ENCODE measurements around the gene GARRE1.
"Not testable (repeated sequence)": the region's sequence is repeated elsewhere in the genome, so short reads cannot be mapped to it uniquely, and the experiment has no call there.

Gene GARRE1

GRCh38 chr19:34232566-34233481 is 21.5 kb upstream of the GARRE1 start:
- peak; percentile 90 for DNase-seq (ENCODE audit: low spot score)

DNA sequence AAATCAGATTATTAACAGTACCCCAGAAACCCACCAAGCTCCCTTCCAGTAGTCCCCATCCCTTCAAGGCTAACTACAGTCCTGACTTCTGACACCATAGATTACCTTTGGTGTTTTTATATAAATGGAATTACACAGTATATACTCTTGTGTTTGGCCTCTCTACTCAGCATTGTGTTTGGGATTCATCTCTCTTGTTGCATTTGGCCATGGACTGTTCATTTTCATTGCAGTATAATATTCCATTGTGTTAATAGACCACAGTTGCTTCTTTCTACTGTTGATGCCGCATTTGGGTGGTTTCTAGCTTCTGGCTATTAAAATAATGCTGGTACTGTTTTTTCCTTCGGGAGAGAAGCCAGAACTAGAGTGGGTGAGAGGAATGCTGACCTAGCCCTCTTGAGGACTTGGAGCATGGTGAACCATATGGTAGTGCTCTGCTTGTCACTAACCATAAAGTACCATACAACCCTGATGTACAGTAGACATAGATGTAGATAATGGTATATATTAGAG is 18.9 kb upstream of the GARRE1 start:
- no peak for DNase-seq (ENCODE audit: low spot score)

DNA sequence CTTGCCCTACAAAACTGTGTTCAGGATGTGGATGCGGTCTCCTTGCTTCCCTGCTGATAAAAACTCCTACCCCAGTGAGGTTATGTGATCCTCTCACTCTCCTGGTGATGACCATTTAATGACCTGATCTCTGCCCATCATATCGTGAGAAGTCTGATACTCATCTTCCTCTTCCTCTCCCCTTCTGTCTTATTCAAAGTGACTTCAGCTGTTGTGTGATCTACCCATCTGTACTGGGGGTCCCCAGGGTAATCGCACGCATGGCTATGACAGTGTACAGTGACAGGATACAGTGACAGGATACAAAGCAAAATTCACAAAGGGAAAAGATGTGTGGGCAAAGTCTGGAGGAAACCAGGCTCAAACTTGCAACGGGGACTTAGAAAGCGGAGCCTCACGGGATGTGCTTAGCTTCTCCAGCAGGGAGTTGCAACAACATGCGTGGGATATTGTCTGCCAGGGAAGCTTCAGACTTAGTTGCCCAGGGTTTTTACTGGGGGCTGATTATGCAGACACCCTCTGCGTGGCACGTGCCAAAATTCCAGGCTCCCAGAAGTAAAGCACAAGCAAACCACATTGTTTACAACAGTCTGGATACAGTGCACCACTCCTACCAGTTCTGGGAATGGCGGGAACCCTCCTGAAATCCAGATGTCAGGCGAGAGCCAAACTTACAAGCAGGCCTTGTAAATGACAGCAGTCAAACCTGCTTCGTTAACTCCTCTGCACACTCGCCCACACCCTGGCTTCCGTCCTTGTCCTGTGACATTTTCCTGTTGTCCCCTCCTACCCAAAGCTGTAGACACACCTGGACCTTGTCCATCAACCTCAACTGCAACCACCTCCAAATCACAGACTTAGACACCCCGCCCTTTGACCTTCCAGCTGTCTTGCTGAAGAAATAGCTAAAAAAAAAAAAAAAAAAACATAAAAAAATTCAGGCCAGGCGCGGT is 18.0 kb upstream of the GARRE1 start:
- peak; percentile 67 for DNase-seq (ENCODE audit: low spot score)

DNA sequence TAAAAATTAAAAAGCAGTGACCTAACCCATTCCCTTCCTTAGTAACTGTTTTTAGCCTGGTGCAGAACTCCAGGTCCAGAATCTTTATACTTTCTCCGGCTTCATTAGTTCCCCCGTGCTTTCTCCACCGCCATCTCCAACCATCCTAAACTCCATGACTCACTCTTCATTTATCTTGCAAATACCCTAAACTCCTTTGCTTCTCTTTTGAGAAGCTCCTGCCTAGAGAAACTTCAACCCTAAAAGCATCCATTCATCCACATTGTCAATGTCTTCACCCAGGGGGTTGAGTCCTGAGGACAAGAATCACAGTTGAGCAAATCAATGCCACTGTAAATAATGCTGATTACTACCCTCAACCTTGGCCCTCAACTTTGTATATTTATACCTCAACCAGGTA is 17.1 kb upstream of the GARRE1 start:
- DNase-seq (ENCODE audit: low spot score), result no peak

DNA sequence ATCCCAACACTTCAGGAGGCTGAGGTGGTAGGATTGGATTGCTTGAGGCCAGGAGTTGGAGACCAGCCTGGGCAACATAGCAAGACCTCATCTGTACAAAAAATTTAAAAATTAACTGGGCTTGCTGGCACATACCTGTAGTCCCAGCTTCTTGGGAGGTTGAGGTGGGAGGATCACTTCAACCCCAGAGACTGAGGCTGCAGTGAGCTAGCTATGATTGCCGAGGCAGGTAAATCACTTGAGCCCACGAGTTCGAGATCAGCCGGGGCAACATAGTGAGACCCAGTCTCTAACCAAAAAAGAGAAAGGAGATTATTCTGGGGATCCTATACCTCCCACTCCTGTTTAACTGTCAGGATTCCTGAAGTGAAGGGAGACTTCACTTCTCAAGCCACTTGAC is 16.4 kb upstream of the GARRE1 start:
- no peak for DNase-seq (ENCODE audit: low spot score)

- no peak for DNase-seq (ENCODE audit: low spot score)
These were observed 12.6 kb upstream of the GARRE1 start for GRCh38 chr19:34241513-34242337.

GRCh38 chr19:34243138-34243875 is 11.0 kb upstream of the GARRE1 start:
- peak; percentile 26 for DNase-seq (ENCODE audit: low spot score)

DNA sequence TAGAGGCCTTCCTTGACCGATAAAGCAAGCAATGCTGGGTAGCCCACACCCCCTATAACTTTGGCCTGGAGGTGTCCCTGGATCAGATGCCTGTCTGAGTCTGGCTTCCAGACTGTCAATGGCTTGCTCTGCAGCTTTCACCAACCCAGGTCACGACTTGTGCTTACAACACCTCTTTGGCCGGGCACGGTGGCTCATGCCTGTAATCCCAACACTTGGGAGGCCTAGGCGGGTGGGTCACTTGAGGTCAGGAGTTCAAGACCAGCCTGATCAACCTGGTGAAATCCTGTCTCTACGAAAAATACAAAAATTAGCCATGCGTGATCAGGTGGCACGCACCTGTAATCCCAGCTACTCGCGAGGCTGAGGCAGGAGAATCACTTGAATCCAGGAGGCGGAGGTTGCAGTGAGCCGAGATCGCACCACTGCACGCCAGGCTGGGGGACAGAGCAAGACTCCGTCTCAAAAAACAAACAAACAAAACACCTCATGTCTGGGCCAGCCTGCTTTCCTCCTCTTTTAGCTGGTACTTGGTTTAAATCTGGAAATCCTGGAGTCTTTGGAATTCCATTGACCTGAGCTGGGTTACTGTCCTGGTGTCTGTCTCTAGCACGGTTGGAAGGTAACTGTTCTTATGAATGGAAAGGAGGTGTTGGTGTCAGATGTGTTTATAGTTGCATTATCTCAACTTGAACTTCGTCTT is 10.3 kb upstream of the GARRE1 start:
- DNase-seq (ENCODE audit: low spot score), result no peak

DNA sequence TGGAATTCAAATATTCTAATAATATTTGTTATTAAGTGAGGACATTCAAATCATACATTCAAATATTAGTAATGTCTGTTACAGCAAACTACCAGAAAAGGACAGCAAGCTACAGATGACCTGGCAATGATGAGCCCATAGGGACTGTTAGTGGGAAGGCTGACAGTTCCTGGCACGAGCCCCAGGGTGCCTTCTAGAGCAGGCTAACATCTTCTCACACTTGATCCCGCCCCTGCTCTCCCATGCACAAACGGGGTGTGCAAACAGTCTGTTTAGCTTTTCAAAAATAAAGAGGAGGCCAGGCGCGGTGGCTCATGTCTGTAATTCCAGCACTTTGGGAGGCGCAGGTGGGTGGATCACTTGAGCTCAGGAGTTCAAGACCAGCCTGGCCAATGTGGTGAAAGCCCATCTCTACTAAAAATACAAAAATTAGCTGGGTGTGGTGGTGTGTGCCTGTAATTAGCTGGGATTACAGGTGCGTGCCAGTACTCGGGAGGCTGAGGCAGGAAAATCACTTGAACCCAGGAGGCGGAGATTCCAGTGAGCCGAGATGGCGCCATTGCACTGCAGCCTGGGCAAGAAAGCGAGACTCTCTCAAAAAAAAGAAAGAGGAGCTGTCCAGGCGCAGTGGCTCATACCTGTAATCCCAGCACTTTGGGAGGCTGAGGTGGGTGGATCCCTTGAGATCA is 9.6 kb upstream of the GARRE1 start:
- DNase-seq (ENCODE audit: low spot score), result peak; percentile 59

DNA sequence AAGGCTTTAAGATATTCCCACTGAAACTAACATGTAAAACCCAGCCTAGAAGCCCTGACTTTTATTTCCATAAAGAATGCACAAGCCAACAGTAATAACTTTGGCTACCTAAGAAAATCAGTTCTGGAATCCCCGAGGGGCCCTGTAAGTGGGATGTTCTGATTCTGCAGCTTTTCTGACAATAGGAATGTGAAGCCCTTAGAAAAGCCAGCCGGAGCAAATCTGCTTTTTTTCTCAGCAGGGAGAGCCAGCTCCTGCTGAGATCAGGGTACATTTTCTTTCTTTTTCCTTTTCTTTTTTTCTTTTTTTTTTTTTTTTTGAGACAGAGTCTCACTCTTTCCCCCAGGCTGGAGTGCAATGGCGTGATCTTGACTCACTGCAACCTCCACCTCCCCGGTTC is 8.0 kb upstream of the GARRE1 start:
- DNase-seq (ENCODE audit: low spot score), result no peak

GRCh38 chr19:34248941-34249340 is 5.4 kb upstream of the GARRE1 start:
- no peak for DNase-seq (ENCODE audit: low spot score)

- not testable (repeated sequence) for DNase-seq (ENCODE audit: low spot score)
These were observed 1.2 kb upstream of the GARRE1 start for GRCh38 chr19:34253167-34253566.

DNA sequence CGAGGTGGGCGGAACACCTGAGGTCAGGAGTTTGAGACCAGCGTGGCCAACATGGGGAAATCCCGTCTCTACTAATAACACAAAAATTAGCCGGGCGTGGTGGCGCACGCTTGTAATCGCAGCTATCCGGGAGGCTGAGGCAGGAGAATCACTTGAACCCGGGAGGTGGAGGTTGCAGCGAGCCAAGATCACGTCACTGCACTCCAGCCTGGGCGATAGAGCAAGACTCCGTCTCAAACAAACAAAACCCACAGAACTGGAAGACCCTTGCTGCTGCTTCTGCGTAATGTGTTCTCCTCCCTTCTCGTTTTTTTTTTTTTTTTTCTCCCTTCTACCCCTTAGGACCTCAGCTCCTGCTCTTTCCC is 691 bp upstream of the GARRE1 start:
- not testable (repeated sequence) for DNase-seq (ENCODE audit: low spot score)

GRCh38 chr19:34254698-34255432 is 511 bp downstream of the GARRE1 start:
- DNase-seq (ENCODE audit: low spot score), result peak; percentile 27

- no peak for DNase-seq (ENCODE audit: low spot score)
These were observed 1.2 kb downstream of the GARRE1 start for GRCh38 chr19:34255546-34255945.

GRCh38 chr19:34256835-34257558 is 2.6 kb downstream of the GARRE1 start:
- peak; percentile 24 for DNase-seq (ENCODE audit: low spot score)

- DNase-seq (ENCODE audit: low spot score), result no peak
These were observed 3.2 kb downstream of the GARRE1 start for GRCh38 chr19:34257559-34257924.

- peak; percentile 16 for DNase-seq (ENCODE audit: low spot score)
These were observed 5.2 kb downstream of the GARRE1 start for GRCh38 chr19:34259367-34260095.
